Fibroblast of skin of right quadriceps (primary cell): ENCODE data around the gene FAM83E.

ENCODE experiments used
- DNase-seq: peaks from one replicate; pipeline ENCODE4 v3.0.0-alpha.2; 2013

The FAM83E gene

DNA sequence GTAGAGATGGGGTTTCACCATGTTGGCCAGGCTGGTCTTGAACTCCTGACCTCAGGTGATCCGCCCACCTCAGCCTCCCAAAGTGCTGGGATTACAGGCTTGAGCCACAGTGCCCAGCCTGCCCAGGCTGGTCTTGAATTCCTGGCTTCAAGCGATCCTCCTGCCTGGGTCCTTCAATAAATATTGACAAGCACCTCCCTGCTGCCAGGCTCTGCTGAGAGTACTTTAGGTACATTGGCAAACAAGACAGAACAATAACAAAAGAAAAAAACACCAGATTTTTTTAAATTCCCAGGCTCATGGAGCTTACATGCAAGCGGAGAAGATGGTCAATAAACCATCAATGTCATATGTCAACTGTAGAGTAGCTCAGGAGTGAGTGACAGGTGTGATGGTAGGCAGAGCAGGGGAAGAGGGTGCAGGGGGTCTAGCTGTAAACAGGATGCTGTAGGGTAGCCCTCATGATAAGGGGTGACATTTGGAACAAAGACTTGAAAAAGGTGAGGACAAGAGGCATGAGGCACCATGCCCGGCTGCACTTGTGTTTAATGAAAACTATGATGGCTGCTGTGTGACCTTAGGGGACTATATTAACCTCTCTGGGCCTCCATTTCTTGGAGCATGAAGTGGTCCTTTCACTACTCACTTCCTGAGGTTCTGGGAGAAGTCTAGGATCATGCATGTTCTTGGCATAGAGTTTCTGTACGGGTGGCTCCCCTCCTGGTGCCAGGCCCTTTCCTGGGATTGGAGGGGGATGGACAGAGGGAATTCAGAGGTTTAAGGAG lies 43.3 kb downstream of the FAM83E start:
- no peak for DNase-seq

DNA sequence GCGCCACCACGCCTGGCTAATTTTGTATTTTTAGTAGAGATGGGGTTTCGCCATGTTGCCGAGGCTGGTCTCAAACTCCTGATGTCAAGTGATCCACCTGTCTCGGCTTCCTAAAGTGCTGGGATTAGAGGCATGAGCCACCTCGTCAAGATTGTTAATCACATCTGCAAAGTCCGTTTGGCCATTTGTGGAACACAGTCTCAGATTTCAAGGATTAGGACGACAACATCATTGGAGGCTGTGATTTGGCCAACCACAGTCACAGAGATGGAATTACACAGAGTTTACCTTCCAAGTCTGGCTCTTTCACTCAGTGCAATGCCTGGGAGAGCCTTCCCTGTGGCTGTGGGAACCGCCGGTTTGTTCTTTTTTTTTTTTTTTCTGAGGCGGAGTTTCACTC lies 45.1 kb downstream of the FAM83E start:
- DNase-seq = peak; percentile 55

DNA sequence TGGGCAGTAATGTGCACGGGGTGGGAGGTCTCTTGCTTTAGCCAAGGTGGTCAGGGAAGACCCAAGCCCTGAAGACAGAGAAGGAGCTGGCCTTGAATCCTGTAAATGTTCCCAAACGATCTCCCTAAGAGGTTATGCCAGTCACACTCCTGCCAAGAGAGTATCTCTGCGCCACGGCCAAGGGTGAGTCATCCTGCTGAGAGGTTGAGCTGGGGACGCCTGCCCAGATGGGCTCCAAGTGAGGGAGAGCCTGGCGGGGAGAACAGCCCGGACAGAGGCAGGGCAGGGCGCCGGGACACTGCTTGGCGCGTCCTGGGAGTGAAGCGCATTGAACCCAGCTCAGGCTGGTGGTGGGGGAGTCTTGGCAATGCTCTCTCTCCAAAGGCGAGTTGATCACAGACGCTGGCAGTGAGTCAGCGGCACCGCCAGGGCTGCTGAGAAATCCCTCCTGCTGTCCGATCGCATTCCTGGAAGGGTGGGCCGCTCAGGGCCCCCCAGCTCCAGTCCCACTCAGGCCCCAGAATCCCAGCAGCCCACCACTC lies 46.5 kb downstream of the FAM83E start:
- peak; percentile 86 for DNase-seq

DNA sequence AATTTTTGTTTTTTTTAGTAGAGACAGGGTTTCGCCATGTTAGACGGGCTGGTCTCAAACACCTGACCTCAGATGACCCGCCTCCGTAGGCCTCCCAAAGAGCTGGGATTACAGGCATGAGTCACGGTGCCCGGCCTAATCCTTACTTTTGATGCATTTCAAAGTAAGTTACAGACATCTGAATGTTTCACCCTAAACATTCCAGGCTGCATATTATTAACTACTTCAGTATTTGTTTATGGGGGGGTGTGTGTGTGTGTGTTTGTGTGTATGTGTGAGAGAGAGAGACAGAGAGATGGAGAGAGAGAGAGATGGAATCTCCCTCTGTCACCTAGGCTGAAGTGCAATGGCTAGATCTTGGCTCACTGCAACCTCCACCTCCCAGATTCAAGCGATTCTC lies 49.8 kb downstream of the FAM83E start:
- peak; percentile 74 for DNase-seq
